GM12875 (cell line): ENCODE measurements around the gene ANGEL2.
"Not testable (repeated sequence)": the region's sequence is repeated elsewhere in the genome, so short reads cannot be mapped to it uniquely, and the experiment has no call there.

Source experiments
- H3K4me3 ChIP-seq: one replicate; pipeline ENCODE4 v1.5.1; 2011; ENCODE audit warnings: low read depth, low read length, control low read depth
- TF ChIP-seq, protein P1 (sequence below): IDR thresholded peaks from 2 replicates; pipeline ENCODE4 v1.5.1; 2011; ENCODE audit warnings: low read depth, mild to moderate bottlenecking, control low read depth, inconsistent platforms, low read length, moderate library complexity, borderline replicate concordance; ENCODE audit not compliant: insufficient read depth

Gene ANGEL2

GRCh38 chr1:213017447-213018273 is 2.0 kb upstream of the ANGEL2 start:
- TF ChIP-seq, protein P1, sequence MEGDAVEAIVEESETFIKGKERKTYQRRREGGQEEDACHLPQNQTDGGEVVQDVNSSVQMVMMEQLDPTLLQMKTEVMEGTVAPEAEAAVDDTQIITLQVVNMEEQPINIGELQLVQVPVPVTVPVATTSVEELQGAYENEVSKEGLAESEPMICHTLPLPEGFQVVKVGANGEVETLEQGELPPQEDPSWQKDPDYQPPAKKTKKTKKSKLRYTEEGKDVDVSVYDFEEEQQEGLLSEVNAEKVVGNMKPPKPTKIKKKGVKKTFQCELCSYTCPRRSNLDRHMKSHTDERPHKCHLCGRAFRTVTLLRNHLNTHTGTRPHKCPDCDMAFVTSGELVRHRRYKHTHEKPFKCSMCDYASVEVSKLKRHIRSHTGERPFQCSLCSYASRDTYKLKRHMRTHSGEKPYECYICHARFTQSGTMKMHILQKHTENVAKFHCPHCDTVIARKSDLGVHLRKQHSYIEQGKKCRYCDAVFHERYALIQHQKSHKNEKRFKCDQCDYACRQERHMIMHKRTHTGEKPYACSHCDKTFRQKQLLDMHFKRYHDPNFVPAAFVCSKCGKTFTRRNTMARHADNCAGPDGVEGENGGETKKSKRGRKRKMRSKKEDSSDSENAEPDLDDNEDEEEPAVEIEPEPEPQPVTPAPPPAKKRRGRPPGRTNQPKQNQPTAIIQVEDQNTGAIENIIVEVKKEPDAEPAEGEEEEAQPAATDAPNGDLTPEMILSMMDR = no peak

DNA sequence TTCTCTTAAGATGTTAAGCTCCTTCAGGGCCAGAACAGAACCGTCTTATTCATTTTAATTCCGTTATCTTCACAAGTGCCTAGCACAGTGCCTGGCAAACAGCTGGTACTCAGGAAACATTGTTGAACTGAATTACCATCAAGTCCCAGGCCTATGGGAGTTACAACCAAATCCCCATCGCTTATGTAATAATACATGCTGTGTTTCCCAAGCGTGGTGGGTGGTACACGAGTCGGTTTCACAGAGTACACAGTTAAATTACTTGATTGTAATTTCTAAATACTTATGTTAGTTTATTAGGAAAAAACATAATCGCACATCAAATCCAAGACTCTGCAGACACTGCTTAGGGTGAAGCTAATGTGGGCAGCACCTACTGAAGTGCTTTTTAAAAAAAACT is 1.0 kb downstream of the ANGEL2 start:
- TF ChIP-seq, protein P1 = no peak
- peak overlapping the region; percentile 82 for H3K4me3 ChIP-seq

More at GRCh38 chr1:213017447-213018273, 2.0 kb upstream of the ANGEL2 start:
- no peak overlapping the region for H3K4me3 ChIP-seq

GRCh38 chr1:213008564-213008963 is 7.1 kb downstream of the ANGEL2 start:
- no peak overlapping the region for H3K4me3 ChIP-seq
- TF ChIP-seq, protein P1 = no peak

- no peak overlapping the region for H3K4me3 ChIP-seq
- TF ChIP-seq, protein P1 = no peak
Observed at GRCh38 chr1:213003256-213003655, 12.4 kb downstream of the ANGEL2 start.

GRCh38 chr1:212994926-212995325 is 20.7 kb downstream of the ANGEL2 start:
- TF ChIP-seq, protein P1 = no peak
- H3K4me3 ChIP-seq = no peak overlapping the region

DNA sequence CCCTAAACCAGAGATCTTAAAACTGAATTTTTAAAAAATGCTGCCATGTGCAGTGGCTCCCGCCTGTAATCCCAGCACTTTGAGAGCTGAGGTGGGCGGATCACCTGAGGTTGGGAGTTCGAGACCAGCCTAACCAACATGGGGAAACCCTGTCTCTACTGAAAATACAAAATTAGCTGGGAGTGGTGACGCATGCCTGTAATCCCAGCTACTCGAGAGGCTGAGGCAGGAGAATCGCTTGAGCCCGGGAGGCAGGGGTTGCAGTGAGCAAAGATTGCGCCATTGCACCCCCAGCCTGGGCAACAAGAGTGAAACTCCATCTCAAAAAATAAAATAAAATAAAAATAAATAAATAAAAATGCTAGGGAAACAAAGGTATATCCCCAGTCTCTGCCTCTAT is 21.7 kb downstream of the ANGEL2 start:
- not testable (repeated sequence) for H3K4me3 ChIP-seq

DNA sequence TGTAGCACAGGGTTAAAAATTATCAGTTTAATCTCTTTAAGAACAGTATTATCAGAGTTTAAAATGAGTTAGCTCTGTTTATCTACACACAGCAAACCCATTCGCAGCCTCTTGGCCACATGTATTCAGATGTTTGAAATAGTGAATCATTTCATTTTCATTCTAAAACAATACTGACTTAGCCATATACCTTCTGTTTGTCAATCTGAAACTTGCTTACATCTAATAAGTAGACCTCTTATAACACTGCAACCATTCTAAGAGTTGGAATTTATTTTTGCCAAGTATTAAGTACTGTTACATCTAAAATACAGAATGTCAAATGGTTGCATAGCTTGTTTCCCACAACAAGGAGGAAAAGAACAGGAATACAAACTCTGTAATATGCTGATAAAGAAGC is 25.4 kb downstream of the ANGEL2 start:
- H3K4me3 ChIP-seq = no peak overlapping the region
- TF ChIP-seq, protein P1 = no peak
